TTC549 (cell line): ENCODE measurements around the gene CELA2B.
"Not testable (repeated sequence)": the region's sequence is repeated elsewhere in the genome, so short reads cannot be mapped to it uniquely, and the experiment has no call there.

Experiments used
- FAIRE-seq: peaks from 2 replicates; lab custom pipeline; 2012; peaks lifted over from hg19 to GRCh38; lab: Jason Lieb, UNC

Gene CELA2B

GRCh38 chr1:15469361-15469760 lies 6.5 kb upstream of the CELA2B start:
- FAIRE-seq, result no peak

GRCh38 chr1:15469821-15470448 lies 6.0 kb upstream of the CELA2B start:
- not testable (repeated sequence) for FAIRE-seq

GRCh38 chr1:15471067-15471466 lies 4.8 kb upstream of the CELA2B start:
- FAIRE-seq, result not testable (repeated sequence)

GRCh38 chr1:15471723-15472122 lies 4.2 kb upstream of the CELA2B start:
- FAIRE-seq, result not testable (repeated sequence)

- FAIRE-seq, result no peak
Observed at GRCh38 chr1:15472587-15472986, 3.3 kb upstream of the CELA2B start.

GRCh38 chr1:15476927-15477326 lies 1.0 kb downstream of the CELA2B start:
- FAIRE-seq, result no peak

- FAIRE-seq, result no peak
Observed at GRCh38 chr1:15477646-15478212, 1.8 kb downstream of the CELA2B start.

GRCh38 chr1:15479654-15480347 lies 3.9 kb downstream of the CELA2B start:
- no peak for FAIRE-seq

- not testable (repeated sequence) for FAIRE-seq
Observed at GRCh38 chr1:15482455-15482854, 6.6 kb downstream of the CELA2B start.

- FAIRE-seq, result not testable (repeated sequence)
Observed at GRCh38 chr1:15482983-15483543, 7.2 kb downstream of the CELA2B start.

GRCh38 chr1:15483971-15484370 lies 8.1 kb downstream of the CELA2B start:
- FAIRE-seq, result no peak

- FAIRE-seq, result not testable (repeated sequence)
Observed at GRCh38 chr1:15484443-15484842, 8.5 kb downstream of the CELA2B start.

- no peak for FAIRE-seq
Observed at GRCh38 chr1:15485636-15486035, 9.7 kb downstream of the CELA2B start.

GRCh38 chr1:15486844-15487610 lies 11.1 kb downstream of the CELA2B start:
- not testable (repeated sequence) for FAIRE-seq

- no peak for FAIRE-seq
Observed at GRCh38 chr1:15488371-15488770, 12.5 kb downstream of the CELA2B start.

- FAIRE-seq, result no peak
Observed at GRCh38 chr1:15489052-15489736, 13.3 kb downstream of the CELA2B start.

- FAIRE-seq, result not testable (repeated sequence)
Observed at GRCh38 chr1:15491010-15491409, 15.1 kb downstream of the CELA2B start.

GRCh38 chr1:15492596-15492995 lies 16.7 kb downstream of the CELA2B start:
- FAIRE-seq, result no peak

GRCh38 chr1:15493869-15494390 lies 18.0 kb downstream of the CELA2B start:
- FAIRE-seq, result no peak

- no peak for FAIRE-seq
Observed at GRCh38 chr1:15500184-15501178, 24.6 kb downstream of the CELA2B start.
